Activated CD4-positive, alpha-beta T cell treated with anti-CD3 and anti-CD28 coated beads, Interleukin-2, amount 50 U/mL, for 24 hours (primary cell): ENCODE data around the gene TRAPPC12.

Experiments
- DNase-seq, 2 donors: peaks; one replicate each; pipeline ENCODE4 v3.0.0-alpha.2; 2020; ENCODE audit warnings: low read depth in 1 of 2, low spot score in 1 of 2

The TRAPPC12 gene

DNA sequence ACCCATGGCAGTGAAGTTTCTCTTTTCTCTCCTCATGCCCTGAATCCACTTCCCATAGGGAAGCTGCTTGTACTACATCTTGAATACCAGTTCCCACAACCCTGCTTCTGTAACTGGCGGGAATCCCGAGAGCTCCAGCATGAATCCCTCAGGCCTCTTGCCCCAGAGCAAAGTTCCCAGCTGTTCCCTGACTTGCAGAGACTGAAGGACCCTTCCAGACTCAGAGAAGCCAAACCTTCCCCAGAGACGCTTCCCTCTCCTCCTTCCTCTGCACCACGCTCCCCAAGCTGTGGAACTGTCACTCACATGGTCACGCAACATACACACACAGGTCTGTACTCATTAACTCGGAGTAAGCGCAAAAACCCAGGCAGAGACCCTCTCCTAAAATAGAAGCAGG, 26.4 kb downstream of the TRAPPC12 start:
- DNase-seq: no peak

DNA sequence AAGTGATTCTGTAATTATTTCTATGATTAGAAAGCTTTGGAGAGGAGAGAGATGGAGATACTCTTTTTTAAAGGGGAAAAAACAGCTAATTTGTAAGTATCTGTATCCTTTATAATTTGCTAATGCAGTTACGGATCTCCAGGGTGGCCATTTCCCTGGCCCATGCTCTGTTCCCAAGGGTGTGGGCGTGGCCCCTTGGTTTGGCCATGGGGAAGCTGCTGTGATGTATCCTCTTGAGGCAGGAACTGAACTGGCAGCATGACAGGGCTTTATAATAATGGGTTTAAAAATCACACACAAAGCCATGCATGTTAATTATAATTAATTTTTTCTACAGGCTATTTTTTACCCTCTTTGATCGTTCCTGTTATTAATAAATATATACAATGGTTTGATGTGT, 27.0 kb downstream of the TRAPPC12 start:
- DNase-seq: no peak

- no peak for DNase-seq
These were observed 29.3 kb downstream of the TRAPPC12 start for GRCh38 chr2:3408781-3409180.

DNA sequence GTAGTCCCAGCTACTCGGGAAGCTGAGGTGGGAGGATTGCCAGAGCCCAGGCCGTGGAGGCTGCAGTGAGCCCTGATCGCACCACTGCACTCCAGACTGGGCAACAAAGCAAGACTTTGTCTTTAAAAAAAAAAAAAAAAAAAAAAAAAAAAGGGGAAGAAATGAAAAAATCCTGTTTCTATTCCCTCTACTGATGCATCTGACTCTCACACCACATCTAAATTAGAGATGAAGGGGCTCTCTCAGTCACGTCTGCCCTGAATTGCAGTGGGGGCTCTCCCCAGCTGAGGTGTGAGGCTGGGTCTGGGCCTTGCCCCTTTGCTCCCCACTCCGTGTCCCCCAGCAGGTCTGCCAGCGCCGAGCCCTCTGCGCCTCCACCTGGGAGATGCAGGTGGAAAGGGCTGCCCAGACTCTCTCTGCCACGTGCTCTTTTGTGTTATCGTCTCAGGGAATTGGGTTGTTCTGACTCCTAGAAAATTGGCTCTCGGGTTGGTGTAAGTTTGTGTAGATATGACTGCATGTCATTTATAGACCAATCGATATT, 30.2 kb downstream of the TRAPPC12 start:
- no peak for DNase-seq

GRCh38 chr2:3411103-3411502, 31.6 kb downstream of the TRAPPC12 start:
- DNase-seq: no peak

- no peak for DNase-seq
These were observed 34.2 kb downstream of the TRAPPC12 start for GRCh38 chr2:3413697-3414096.

GRCh38 chr2:3414133-3414860, 34.8 kb downstream of the TRAPPC12 start:
- no peak for DNase-seq

- no peak for DNase-seq
These were observed 39.4 kb downstream of the TRAPPC12 start for GRCh38 chr2:3418766-3419404.

DNA sequence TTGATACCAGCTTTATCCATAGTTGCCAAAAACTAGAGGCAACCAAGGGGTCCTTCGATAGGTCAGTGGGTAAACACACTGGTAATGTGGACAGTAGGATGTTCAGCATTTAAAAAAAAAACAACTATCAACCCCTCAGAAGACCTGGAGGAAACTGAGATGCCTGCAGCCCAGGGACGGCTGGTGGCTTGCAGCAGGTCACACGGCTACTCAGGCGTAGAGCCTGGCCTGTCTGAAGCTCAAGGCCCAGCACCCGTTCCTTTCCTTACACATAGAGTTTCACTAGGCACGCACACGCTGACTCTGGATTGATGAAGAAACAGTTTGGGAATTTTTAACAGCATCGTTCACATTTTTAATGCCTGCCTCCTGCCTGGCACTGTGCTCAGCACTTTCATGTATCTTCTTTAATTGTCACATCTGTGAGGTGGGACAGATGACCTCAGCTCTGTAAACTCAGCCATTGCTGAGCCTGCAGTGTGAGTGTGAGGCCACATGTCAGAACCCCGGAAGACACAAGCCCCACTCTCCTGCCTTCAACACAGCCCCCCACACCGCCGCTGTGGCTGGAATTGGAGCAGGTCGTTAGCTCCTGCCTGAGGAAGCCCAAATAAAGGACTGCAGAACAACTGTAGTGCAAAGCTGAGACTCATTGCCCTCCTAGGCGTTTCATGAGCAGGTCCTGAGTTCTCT, 40.7 kb downstream of the TRAPPC12 start:
- no peak for DNase-seq

DNA sequence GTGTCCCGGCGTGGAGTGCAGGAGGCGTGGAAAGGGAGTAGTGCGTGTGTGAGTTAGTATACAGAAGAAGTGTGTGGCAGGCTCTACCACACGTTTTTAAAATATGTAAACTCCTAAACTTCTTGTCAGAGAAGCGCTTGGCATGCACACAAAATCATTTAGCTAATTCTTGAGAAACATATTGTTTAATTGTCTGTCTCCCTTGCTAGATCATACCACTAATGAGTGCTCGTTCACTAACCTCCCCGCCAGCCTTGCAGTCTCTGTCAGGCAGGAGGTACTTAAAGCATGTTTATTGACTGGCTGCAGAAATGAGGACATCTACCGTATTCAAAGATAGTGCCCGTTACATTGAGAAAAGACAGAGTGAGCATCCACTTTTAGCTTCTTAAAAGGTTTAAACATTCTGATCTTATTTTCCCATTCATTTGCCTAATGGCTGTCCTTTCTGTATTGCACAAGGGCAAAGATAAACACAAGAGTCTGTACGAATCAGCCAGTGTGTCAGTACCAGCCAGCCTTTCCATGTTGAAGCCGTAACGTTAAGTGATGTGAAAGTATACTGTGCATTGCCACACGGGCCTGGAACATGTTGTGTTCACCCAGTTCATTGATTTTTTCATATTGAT, 41.4 kb downstream of the TRAPPC12 start:
- DNase-seq: no peak

GRCh38 chr2:3421580-3421979, 42.1 kb downstream of the TRAPPC12 start:
- DNase-seq: no peak

GRCh38 chr2:3422161-3422779, 42.8 kb downstream of the TRAPPC12 start:
- no peak for DNase-seq

DNA sequence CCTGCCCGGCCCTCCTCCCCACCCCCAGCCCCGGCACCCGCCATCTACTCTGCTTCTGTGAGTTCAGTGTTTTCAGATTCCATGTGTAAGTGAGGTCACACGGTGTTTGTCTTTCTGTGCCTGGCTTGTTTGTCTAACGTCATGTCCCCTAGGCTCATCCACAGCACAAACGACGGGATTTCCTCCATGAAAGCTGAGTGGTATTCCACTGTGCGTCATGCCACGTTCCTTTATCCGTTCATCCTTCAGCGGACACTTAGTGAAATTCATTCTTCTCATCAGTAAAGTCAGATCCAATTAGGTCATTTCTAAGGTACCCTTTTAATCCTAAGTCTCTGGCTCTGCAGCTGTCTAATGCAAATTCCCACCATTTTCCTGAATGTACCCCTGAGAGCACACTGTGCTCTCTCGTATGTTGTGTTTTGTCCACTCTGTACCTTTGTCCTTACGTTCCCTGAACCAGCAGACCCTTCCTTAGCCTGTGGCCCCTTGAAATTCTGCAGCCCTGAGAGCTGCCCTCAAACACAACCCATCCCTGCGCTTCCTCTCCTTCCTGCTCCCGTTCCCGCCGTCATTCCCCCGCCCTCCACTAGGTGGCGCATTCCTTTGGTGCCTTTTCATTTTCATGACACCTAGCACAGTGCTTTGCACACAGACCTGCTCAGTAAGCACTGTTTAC, 44.1 kb downstream of the TRAPPC12 start:
- DNase-seq: peak; percentile 70 to 74

GRCh38 chr2:3424171-3424795, 44.8 kb downstream of the TRAPPC12 start:
- no peak for DNase-seq

- no peak for DNase-seq
These were observed 47.1 kb downstream of the TRAPPC12 start for GRCh38 chr2:3426615-3427014.

DNA sequence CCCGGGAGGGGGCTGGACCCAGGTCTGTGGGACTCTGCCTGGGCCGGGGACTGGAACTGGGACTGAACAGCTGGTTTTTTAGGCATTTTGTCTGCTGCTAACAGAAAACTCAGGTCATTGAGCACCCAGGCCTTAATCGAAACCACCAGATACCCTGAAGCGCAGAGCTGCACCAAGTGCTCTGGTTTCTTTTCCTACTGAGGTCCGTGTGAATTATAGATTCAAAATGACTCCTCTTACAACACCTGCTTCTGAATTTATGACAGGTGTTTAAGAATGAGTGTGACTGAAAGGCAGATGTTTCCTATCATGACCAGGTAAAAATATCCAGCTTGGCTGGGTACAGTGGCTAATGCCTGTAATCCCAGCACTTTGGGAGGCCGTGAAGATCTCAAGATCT, 47.8 kb downstream of the TRAPPC12 start:
- no peak for DNase-seq

GRCh38 chr2:3428577-3428976, 49.1 kb downstream of the TRAPPC12 start:
- no peak for DNase-seq

- DNase-seq: no peak
These were observed 49.6 kb downstream of the TRAPPC12 start for GRCh38 chr2:3429066-3429610.

DNA sequence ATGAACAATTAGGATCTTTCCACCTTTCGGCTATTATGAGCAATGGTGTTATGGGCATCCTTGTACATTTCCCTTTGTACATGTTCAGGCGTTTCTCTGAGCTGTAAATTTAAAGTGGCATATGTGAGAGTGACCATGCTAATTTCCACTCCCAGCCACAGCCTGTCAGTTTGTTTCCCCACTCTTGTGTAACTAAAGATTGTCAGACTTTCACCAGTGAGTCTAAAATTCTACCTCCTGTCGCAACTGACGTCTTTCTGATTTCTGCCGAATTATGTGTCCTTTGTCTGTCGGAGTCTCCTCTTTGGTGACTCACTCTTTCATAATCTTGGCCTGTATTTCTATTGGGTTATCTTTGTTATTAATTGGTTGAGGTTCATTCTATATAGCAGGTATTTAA, 50.7 kb downstream of the TRAPPC12 start:
- DNase-seq: no peak
